Thymus (tissue), 11 donors: ENCODE results near the gene ZNF354C. TPM values are rescaled to one million over a fixed set of nuclear protein-coding genes. Genes with fewer than 3 reads are reported as not detected.

ENCODE experiments used
- DNase-seq, 9 donors: peaks; one replicate each; pipeline ENCODE4 v3.0.0-alpha.2; 2013; ENCODE audit warnings: low spot score in 9 of 9, low read depth in 6 of 9, missing footprints in 1 of 9
- H3K27ac ChIP-seq, 2 donors: one replicate each; pipeline ENCODE4 v1.5.1; 2013; ENCODE audit warnings: control low read depth in 1 of 2, low read depth in 1 of 2, low read length in 1 of 2, mild to moderate bottlenecking in 1 of 2, moderate library complexity in 1 of 2
- H3K27me3 ChIP-seq, 2 donors: one replicate each; pipeline ENCODE4 v1.5.1; 2013; ENCODE audit warnings: low read length in 1 of 2; ENCODE audit not compliant: control insufficient read depth in 2 of 2, insufficient read depth in 1 of 2
- H3K36me3 ChIP-seq, 2 donors: one replicate each; pipeline ENCODE4 v1.5.1; 2013; ENCODE audit warnings: low read length in 1 of 2, mild to moderate bottlenecking in 1 of 2, moderate library complexity in 1 of 2; ENCODE audit not compliant: control insufficient read depth in 2 of 2, insufficient read depth in 2 of 2
- H3K4me1 ChIP-seq, 2 donors: one replicate each; pipeline ENCODE4 v1.5.1; 2013; ENCODE audit warnings: low read length in 2 of 2; ENCODE audit not compliant: control insufficient read depth in 2 of 2, insufficient read depth in 2 of 2
- H3K4me3 ChIP-seq, 2 donors: one replicate each; pipeline ENCODE4 v1.5.1; 2013; ENCODE audit warnings: low read length in 2 of 2, control low read depth in 1 of 2, mild to moderate bottlenecking in 1 of 2
- H3K9me3 ChIP-seq, 2 donors: one replicate each; pipeline ENCODE4 v1.5.1; 2013; ENCODE audit warnings: low read length in 1 of 2, mild to moderate bottlenecking in 1 of 2; ENCODE audit not compliant: control insufficient read depth in 2 of 2, insufficient read depth in 1 of 2
- WGBS: extraction: QIAGEN DNeasy Blood & Tissue Kit; methylation state at CpG from one replicate; pipeline ENCODE4 v1.1.7; 2013; 5-methylcytosine and 5-hydroxymethylcytosine counted together
- polyA plus RNA-seq: library from polyadenylated mRNA; stranded (reverse); fragments of 200-250 nt; gene quantifications from one replicate; pipeline ENCODE4 v1.2.3, GENCODE V29; 2013
- total RNA-seq: library from RNA; stranded (reverse); fragments of 120-200 nt; gene quantifications from one replicate; pipeline ENCODE4 v1.2.4, GENCODE V29; 2013
- donor health status: healthy.

ZNF354C gene
- total and polyA plus RNA-seq, 2 donors: 2.3 to 6.0 TPM

DNA sequence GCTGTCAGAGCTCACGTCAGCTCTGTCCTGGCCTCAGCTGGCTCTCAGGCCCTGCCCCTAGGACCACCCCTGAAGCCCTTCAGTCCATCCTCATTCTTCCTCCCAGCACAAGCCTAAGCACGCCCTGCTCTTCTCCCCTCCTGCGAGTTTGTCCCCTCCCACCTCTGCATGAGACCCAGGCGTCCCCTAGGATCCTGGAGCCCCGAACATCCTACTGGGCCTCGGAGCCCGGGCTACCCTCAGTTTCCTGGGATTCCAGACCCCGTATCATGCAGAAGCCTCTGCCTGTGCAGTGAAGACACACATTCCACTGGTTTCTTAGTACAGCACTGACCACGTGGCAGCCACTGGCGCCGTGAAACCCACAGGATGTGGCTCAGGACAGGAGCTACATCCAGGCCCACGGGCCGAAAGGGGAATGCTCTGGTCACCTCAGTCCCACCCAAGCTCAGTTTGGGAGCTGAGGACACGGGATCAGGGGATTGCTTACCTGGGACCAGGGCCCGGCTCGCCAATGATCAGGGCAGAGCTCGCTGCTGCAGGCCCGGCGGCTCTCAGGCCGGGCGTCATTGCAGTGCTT lies 64.2 kb downstream of the ZNF354C start:
- H3K9me3 ChIP-seq: peaks cover 4 to 92% of the 10 kb centered on the region in 2 donors
- DNase-seq: no peak
- no peak overlapping the region for H3K27ac ChIP-seq
- H3K4me3 ChIP-seq: no peak overlapping the region
- no peaks in the 10 kb centered on the region for H3K27me3 ChIP-seq
- 94% methylated on average over 21 of the region's 21 CpGs for WGBS
- no peaks in the 10 kb centered on the region for H3K4me1 ChIP-seq
- H3K36me3 ChIP-seq: no peaks in the 10 kb centered on the region

DNA sequence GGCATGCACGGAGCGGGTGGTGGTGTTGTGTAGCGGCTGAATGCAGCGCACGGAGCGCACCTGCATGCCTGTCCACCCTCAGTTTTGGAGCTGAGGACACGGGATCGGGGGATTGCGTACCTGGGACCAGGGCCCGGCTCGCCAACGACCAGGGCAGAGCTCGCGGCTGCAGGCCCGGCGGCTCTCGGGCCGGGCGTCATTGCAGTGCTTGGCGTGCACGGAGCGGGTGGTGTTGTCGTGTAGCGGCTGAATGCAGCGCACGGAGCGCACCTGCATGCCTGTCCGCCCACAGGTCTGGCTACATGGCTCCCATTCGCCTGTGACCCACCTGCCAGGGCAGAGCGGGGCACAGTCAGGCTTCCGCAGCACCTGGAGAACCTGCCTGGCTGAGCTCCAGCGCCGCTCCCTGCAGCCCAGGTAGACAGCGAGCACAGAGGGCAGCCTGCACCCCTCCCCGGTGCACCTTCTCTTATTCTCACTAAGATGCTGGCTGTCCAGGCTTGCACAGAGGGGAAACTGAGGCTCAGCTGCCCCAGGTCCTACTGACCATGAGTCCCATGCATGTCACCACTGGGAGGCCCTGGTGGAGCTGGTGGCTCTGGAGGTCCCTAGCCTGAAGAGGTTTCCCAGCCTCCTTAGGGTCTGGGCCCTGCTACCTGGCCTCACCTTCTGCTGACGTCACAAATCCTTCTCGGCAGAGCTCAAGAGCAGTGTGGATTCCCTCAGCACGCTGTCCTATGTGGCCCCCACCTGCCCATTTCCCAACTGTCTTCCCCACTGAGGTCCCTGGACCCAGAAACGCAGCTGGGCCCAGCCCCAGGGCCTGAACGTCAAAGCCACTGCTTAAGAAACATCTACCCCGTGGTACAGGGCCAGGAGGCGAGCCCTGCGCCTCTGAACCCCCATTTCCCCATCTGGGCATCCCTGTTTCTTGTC lies 64.9 kb downstream of the ZNF354C start:
- H3K9me3 ChIP-seq: peaks cover 4 to 85% of the 10 kb centered on the region in 2 donors
- H3K27me3 ChIP-seq: no peaks in the 10 kb centered on the region
- 96% methylated on average over 43 of the region's 43 CpGs for WGBS
- DNase-seq: no peak
- no peaks in the 10 kb centered on the region for H3K36me3 ChIP-seq
- no peaks in the 10 kb centered on the region for H3K4me1 ChIP-seq
- no peak overlapping the region for H3K4me3 ChIP-seq
- H3K27ac ChIP-seq: no peak overlapping the region

DNA sequence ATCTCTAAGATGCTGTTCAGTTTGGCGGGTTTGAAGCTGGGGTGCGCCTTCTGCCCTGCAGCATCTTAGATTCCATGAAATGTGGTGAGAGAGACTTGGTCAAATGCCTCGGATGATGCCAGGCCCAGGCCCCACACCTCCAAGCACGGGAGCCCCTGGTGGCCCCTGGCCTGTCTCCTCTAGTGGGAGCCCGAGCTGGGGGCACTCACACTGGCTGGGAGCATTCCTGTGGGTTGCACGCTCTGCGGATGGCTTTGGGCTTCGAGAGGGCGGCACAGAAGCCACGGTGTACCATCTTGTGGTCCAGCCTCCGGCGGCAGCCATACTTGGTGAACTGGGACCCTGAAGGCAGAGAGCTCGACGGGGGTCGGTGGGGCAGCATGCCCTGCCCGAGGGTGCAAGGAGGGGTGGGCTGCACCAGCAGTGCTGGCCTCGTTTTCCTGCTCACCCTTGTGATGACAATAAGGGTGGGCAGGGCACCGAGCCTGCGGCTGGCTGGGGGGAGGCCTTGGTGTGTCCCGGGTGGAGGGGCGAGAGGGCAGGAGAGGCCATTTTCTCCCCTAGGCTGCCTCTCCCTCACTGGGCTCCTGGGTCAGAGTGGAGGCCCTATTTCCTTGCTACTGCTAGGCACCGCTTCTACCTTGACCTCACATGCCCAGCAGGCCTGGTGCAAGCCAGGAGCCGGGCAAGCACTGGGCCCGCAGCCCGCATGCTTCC lies 65.8 kb downstream of the ZNF354C start:
- H3K9me3 ChIP-seq: peaks cover 4 to 78% of the 10 kb centered on the region in 2 donors
- no peaks in the 10 kb centered on the region for H3K27me3 ChIP-seq
- H3K4me1 ChIP-seq: no peaks in the 10 kb centered on the region
- WGBS: 95% methylated on average over 25 of the region's 25 CpGs
- DNase-seq: no peak
- no peaks in the 10 kb centered on the region for H3K36me3 ChIP-seq
- no peak overlapping the region for H3K4me3 ChIP-seq
- no peak overlapping the region for H3K27ac ChIP-seq

DNA sequence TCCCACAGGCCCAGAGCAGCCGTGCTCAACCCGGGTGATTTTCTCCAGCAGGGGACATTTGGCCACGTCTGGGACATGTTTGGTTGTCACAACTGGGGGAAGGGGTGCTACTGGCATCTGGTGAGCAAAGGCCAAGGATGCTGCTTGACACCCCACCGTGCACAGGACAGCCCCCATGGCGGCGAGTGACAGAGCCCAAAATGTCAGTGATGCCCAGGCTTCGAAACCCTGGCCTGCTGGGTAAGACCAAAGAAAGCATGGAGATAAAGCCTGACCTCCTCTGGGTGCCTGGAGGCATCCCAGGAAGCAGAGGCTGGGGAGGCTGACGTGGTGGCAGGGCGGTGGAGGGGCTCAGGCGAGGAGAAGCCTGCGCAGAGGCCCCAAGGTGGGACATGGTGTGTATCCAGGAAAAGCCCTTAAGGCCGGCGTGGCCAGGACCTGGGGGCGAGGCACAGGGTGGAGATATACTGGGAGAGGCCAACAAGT lies 66.4 kb downstream of the ZNF354C start:
- H3K4me1 ChIP-seq: no peaks in the 10 kb centered on the region
- WGBS: 92% methylated on average over 14 of the region's 14 CpGs
- DNase-seq: no peak
- peaks cover 4 to 72% of the 10 kb centered on the region in 2 donors for H3K9me3 ChIP-seq
- no peaks in the 10 kb centered on the region for H3K27me3 ChIP-seq
- H3K4me3 ChIP-seq: no peak overlapping the region
- H3K36me3 ChIP-seq: no peaks in the 10 kb centered on the region
- no peak overlapping the region for H3K27ac ChIP-seq

DNA sequence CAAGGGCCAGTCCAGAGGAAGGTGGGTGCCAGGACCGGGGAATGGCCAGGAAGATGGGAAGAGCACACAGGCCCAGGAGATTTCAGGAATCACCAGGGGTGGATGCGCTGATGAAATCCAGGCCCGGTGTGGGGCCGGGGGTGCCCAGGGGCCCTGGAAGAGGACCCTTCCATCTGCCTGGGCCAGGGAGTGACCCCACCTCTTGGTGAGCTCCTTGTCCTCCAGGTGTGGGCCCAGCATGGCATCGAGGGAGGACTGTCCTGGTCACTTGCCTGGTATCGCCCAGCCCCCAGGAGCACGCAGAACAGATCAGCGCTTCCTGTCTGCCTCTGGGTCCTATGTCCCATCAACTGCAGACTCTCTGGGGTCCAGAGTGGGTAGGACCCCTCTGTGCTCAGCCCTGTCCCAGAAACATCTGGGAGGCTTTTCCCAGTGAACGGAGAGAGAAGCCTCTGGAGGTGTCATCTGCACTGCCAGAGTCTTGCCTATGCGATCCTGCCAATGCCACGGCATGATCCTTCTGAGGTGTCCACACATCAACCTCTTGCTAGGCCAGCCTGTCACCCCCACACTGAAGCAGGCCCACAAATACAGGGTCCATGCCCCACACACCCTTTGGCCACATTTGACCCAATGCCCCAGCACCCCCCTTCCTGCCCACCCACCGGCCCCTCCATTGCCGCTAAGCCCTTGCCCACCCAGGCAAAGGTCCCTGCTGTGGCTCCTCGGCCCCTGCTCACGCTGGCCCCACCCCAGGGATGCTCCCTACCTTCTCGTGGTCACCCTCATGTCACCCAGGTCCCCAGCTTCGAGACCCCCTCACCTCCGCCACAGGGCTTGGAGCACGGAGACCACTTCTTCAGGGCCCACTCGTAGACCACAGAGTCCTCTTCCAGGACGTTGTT lies 67.2 kb downstream of the ZNF354C start:
- H3K27ac ChIP-seq: no peak overlapping the region
- H3K27me3 ChIP-seq: no peaks in the 10 kb centered on the region
- H3K4me1 ChIP-seq: no peaks in the 10 kb centered on the region
- 93% methylated on average over 21 of the region's 21 CpGs for WGBS
- no peaks in the 10 kb centered on the region for H3K36me3 ChIP-seq
- no peak overlapping the region for H3K4me3 ChIP-seq
- DNase-seq: no peak
- peaks cover 4 to 63% of the 10 kb centered on the region in 2 donors for H3K9me3 ChIP-seq

DNA sequence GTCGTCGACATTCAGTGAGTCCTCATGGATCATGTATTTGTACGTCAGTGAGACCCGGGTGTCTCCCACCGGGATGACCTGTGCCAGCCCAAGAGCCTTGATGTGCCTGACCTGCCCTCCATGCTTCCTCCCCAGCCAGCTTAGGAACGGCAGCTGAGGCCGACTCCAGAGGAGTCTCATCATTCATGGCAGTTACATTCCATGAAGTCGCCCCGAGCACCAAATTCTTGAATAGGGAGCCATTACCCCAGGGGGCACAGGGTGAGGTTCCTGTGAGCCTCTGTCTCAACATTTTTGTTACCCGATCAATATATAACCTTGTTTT lies 67.8 kb downstream of the ZNF354C start:
- no peak for DNase-seq
- Histone ChIP-seq H3K36me3 (no peaks in the 10 kb centered on the region), H3K4me3 (no peak overlapping the region), H3K27me3 (no peaks in the 10 kb centered on the region), H3K9me3 (peaks cover 3 to 57% of the 10 kb centered on the region in 2 donors), H3K4me1 (no peaks in the 10 kb centered on the region), H3K27ac (no peak overlapping the region)
- WGBS: 97% methylated on average over 10 of the region's 10 CpGs

DNA sequence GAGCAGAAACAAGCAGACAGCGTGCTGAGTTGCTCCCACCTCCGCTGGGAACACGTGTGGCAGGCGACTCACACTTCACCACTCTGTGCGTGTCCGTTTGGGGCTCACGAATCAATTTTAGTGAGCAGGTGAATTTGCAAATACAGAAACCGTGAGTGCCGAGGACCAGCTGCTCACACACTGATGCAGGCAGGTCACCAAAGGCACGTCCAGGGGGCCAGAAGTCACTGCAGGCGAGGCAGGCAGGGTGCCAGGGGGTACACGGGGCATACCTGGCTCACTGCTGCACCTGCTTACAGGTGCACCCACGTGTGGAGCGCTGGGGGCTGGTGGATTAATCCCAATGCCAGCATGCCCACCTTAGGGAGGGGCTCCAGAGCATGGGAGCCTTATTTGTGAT lies 68.8 kb downstream of the ZNF354C start:
- H3K9me3 ChIP-seq: peaks cover 3 to 48% of the 10 kb centered on the region in 2 donors
- WGBS: 92% methylated on average over 14 of the region's 14 CpGs
- H3K27ac ChIP-seq: no peak overlapping the region
- no peaks in the 10 kb centered on the region for H3K27me3 ChIP-seq
- H3K4me1 ChIP-seq: no peaks in the 10 kb centered on the region
- H3K4me3 ChIP-seq: no peak overlapping the region
- H3K36me3 ChIP-seq: no peaks in the 10 kb centered on the region
- no peak for DNase-seq

DNA sequence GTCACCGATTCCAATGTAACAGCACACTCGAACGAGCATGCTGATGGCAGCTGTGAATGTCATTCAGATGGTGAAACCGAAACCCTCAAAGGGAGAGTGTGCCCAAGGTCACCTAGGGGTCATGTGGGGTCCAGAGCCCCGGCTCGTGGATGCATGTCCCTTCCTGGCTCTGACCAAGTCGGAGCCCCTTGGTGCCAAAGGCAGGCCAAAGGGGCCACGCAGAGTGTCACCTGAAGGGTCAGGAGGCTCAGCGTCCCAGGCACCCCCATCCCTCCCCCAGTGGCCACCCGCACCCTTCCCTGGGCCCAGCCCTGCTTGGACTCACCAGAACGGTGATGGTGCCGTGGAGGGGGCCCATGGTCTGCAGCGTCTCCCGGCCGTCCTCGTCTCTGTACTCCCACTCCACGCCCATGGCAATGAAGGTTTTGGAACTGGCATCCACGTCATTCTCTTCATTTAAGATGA lies 69.5 kb downstream of the ZNF354C start:
- no peak for DNase-seq
- 91% methylated on average over 18 of the region's 18 CpGs for WGBS
- Histone ChIP-seq H3K27me3 (no peaks in the 10 kb centered on the region), H3K9me3 (peaks cover 3 to 46% of the 10 kb centered on the region in 2 donors), H3K27ac (no peak overlapping the region), H3K36me3 (no peaks in the 10 kb centered on the region), H3K4me3 (no peak overlapping the region), H3K4me1 (no peaks in the 10 kb centered on the region)
